Measurements from ENCODE around the gene EMP3.
"Not testable (repeated sequence)": the region's sequence is repeated elsewhere in the genome, so short reads cannot be mapped to it uniquely, and the experiment has no call there.

Gene EMP3

GRCh38 chr19:48348737-48349136 is 23.4 kb downstream of the EMP3 start:
- no peak for DNase-seq

GRCh38 chr19:48350856-48351255 is 25.5 kb downstream of the EMP3 start:
- DNase-seq, result no peak

- DNase-seq, result peak; percentile 65
Measured at GRCh38 chr19:48351341-48351752, 26.0 kb downstream of the EMP3 start.

- DNase-seq, result no peak
Measured at GRCh38 chr19:48353677-48354076, 28.3 kb downstream of the EMP3 start.

GRCh38 chr19:48354332-48354992 is 29.1 kb downstream of the EMP3 start:
- no peak for DNase-seq

- no peak for DNase-seq
Measured at GRCh38 chr19:48355365-48355954, 30.1 kb downstream of the EMP3 start.

- no peak for DNase-seq
Measured at GRCh38 chr19:48359123-48359522, 33.8 kb downstream of the EMP3 start.

- no peak for DNase-seq
Measured at GRCh38 chr19:48361912-48362311, 36.6 kb downstream of the EMP3 start.

- DNase-seq, result peak; percentile 96
Measured at GRCh38 chr19:48362716-48363499, 37.6 kb downstream of the EMP3 start.

GRCh38 chr19:48363500-48363809 is 38.1 kb downstream of the EMP3 start:
- DNase-seq, result no peak

GRCh38 chr19:48363810-48364597 is 38.7 kb downstream of the EMP3 start, which contains the start of the genes SYNGR4 and TMEM143:
Gene SYNGR4, plus strand, starts transcription at chr19:48364367. Its CDS starts 1,476 bp downstream, at chr19:48365843.
Gene TMEM143, minus strand, starts transcription at chr19:48363940. Its CDS starts 20 bp downstream, at chr19:48363920.
- peak; percentile 100 for DNase-seq

- no peak for DNase-seq
Measured at GRCh38 chr19:48364598-48365348, 39.4 kb downstream of the EMP3 start.

- DNase-seq, result no peak
Measured at GRCh38 chr19:48365602-48366001, 40.2 kb downstream of the EMP3 start.

- no peak for DNase-seq
Measured at GRCh38 chr19:48367855-48368254, 42.5 kb downstream of the EMP3 start.

- DNase-seq, result no peak
Measured at GRCh38 chr19:48368936-48369335, 43.6 kb downstream of the EMP3 start.

GRCh38 chr19:48370955-48371354 is 45.6 kb downstream of the EMP3 start:
- DNase-seq, result no peak

- no peak for DNase-seq
Measured at GRCh38 chr19:48371367-48371766, 46.0 kb downstream of the EMP3 start.

- not testable (repeated sequence) for DNase-seq
Measured at GRCh38 chr19:48371771-48372170, 46.4 kb downstream of the EMP3 start.

- no peak for DNase-seq
Measured at GRCh38 chr19:48372904-48373303, 47.6 kb downstream of the EMP3 start.

- DNase-seq, result no peak
Measured at GRCh38 chr19:48373567-48373966, 48.2 kb downstream of the EMP3 start.

- DNase-seq, result no peak
Measured at GRCh38 chr19:48378194-48378570, 52.8 kb downstream of the EMP3 start.

- no peak for DNase-seq
Measured at GRCh38 chr19:48379058-48379457, 53.7 kb downstream of the EMP3 start.
